ENCODE measurements around the gene SPR.
"Not testable (repeated sequence)": the region's sequence is repeated elsewhere in the genome, so short reads cannot be mapped to it uniquely, and the experiment has no call there.

The SPR gene

GRCh38 chr2:72901426-72901825, 14.2 kb downstream of the SPR start:
- DNase-seq (ENCODE audit: low read depth), result no peak
- no peak for TF ChIP-seq CTCF (IDR thresholded peaks at IDR 0.05; ENCODE audit: insufficient read depth, low read depth, low read length, missing control alignments)
- H3K4me3 ChIP-seq (ENCODE audit: low read depth, low read length), result no peak overlapping the region

- not testable (repeated sequence) for H3K4me3 ChIP-seq (ENCODE audit: low read depth, low read length); DNase-seq (ENCODE audit: low read depth)
Observed at GRCh38 chr2:72907369-72907768, 20.2 kb downstream of the SPR start.

- TF ChIP-seq CTCF (IDR thresholded peaks at IDR 0.05; ENCODE audit: insufficient read depth, low read depth, low read length, missing control alignments), result no peak
- DNase-seq (ENCODE audit: low read depth), result no peak
- H3K4me3 ChIP-seq (ENCODE audit: low read depth, low read length), result no peak overlapping the region
Observed at GRCh38 chr2:72908741-72909140, 21.5 kb downstream of the SPR start.

GRCh38 chr2:72911256-72911655, 24.0 kb downstream of the SPR start:
- no peak for TF ChIP-seq CTCF (IDR thresholded peaks at IDR 0.05; ENCODE audit: insufficient read depth, low read depth, low read length, missing control alignments)
- DNase-seq (ENCODE audit: low read depth), result no peak

GRCh38 chr2:72913486-72914205, 26.4 kb downstream of the SPR start:
- DNase-seq (ENCODE audit: low read depth), result no peak
- H3K4me3 ChIP-seq (ENCODE audit: low read depth, low read length), result no peak overlapping the region
- TF ChIP-seq CTCF (IDR thresholded peaks at IDR 0.05; ENCODE audit: insufficient read depth, low read depth, low read length, missing control alignments), result no peak

More at GRCh38 chr2:72911256-72911655, 24.0 kb downstream of the SPR start:
- no peak overlapping the region for H3K4me3 ChIP-seq (ENCODE audit: low read depth, low read length)

- H3K4me3 ChIP-seq (ENCODE audit: low read depth, low read length), result no peak overlapping the region
- TF ChIP-seq CTCF (IDR thresholded peaks at IDR 0.05; ENCODE audit: insufficient read depth, low read depth, low read length, missing control alignments), result no peak
- DNase-seq (ENCODE audit: low read depth), result no peak
Observed at GRCh38 chr2:72914206-72914559, 27.0 kb downstream of the SPR start.

GRCh38 chr2:72914589-72915319, 27.5 kb downstream of the SPR start:
- TF ChIP-seq CTCF (IDR thresholded peaks at IDR 0.05; ENCODE audit: insufficient read depth, low read depth, low read length, missing control alignments), result no peak
- H3K4me3 ChIP-seq (ENCODE audit: low read depth, low read length), result no peak overlapping the region; the same call in 1 of the 2 replicates
- DNase-seq (ENCODE audit: low read depth), result no peak
